Endodermal cell (in vitro differentiated cells): ENCODE measurements around the gene MSH3. TPM values are rescaled to one million over a fixed set of nuclear protein-coding genes. Genes with fewer than 3 reads are reported as not detected.

ENCODE experiments used
- DNase-seq: peaks from one replicate; pipeline ENCODE4 v3.0.0-alpha.2; 2017
- H3K27ac ChIP-seq: 2 replicates; pipeline ENCODE4 v1.5.1; 2013; ENCODE audit warnings: mild to moderate bottlenecking, low read depth, low read length, moderate library complexity
- H3K27me3 ChIP-seq: 2 replicates; pipeline ENCODE4 v1.6.1; 2013; ENCODE audit warnings: mild to moderate bottlenecking, low read length, moderate library complexity; ENCODE audit not compliant: insufficient read depth, control insufficient read depth, poor library complexity, severe bottlenecking
- H3K36me3 ChIP-seq: 2 replicates; pipeline ENCODE4 v1.7.0; 2013; ENCODE audit warnings: mild to moderate bottlenecking, low read length, moderate library complexity; ENCODE audit not compliant: control insufficient read depth, insufficient read depth
- H3K4me1 ChIP-seq: one replicate; pipeline ENCODE4 v1.7.0; 2013; ENCODE audit warnings: low read length; ENCODE audit not compliant: control insufficient read depth, insufficient read depth
- H3K4me3 ChIP-seq: 2 replicates; pipeline ENCODE4 v1.5.1; 2013; ENCODE audit warnings: mild to moderate bottlenecking, low read length, moderate library complexity
- H3K9ac ChIP-seq: 2 replicates; pipeline ENCODE4 v1.6.1; 2013; ENCODE audit warnings: mild to moderate bottlenecking, low read length, moderate library complexity; ENCODE audit not compliant: poor library complexity, severe bottlenecking; ENCODE audit errors: extremely low read depth
- H3K9me3 ChIP-seq: 2 replicates; pipeline ENCODE4 v1.6.1; 2013; ENCODE audit warnings: mild to moderate bottlenecking, low read length, moderate library complexity; ENCODE audit not compliant: control insufficient read depth
- H3K27ac Mint-ChIP-seq: 2 replicates; pipeline ENCODE4 v1.8.0; 2020; ENCODE audit warnings: mixed read lengths
- H3K27me3 Mint-ChIP-seq: 2 replicates; pipeline ENCODE4 v1.8.0; 2021; ENCODE audit warnings: mild to moderate bottlenecking, mixed read lengths; ENCODE audit not compliant: insufficient read depth
- H3K36me3 Mint-ChIP-seq: 2 replicates; pipeline ENCODE4 v1.8.0; 2020; ENCODE audit warnings: low read depth, mixed read lengths
- H3K4me1 Mint-ChIP-seq: 2 replicates; pipeline ENCODE4 v1.8.0; 2020; ENCODE audit warnings: mixed read lengths
- H3K4me3 Mint-ChIP-seq: 2 replicates; pipeline ENCODE4 v1.8.0; 2020; ENCODE audit warnings: mild to moderate bottlenecking, moderate library complexity, mixed read lengths
- H3K9me3 Mint-ChIP-seq: 2 replicates; pipeline ENCODE4 v1.8.0; 2020; ENCODE audit warnings: mild to moderate bottlenecking, mixed read lengths
- WGBS, 2 experiments: methylation state at CpG; one replicate each; pipeline versions ENCODE4 v1.1.5 to v1.1.7; 2013; ENCODE audit warnings: missing lambda C conversion rate in 2 of 2, mixed read lengths in 1 of 2; ENCODE audit not compliant: insufficient coverage in 1 of 2, insufficient read length in 1 of 2; 5-methylcytosine and 5-hydroxymethylcytosine counted together
- total RNA-seq, 2 donors: library from RNA; stranded (reverse); fragmentation: NEBNext Ultra II Directional in 1 of 2; extraction: Animal tissue kit (Norgen Biotek cat#: 25700) in 1 of 2; gene quantifications; 2 replicates in 1 of 2; 3 replicates in 1 of 2; pipeline ENCODE4 v1.2.1, GENCODE V29; 2021
- TF ChIP-seq, protein P1 (sequence below): fragments of 200-600 bp; sonication (generic); conservative IDR thresholded peaks from 2 replicates; pipeline ENCODE4 v1.5.0; 2021; ENCODE audit warnings: antibody characterized with exemption, mild to moderate bottlenecking

Gene MSH3
- total RNA-seq, 2 donors from 2014 or later, result 17.3 to 25.2 TPM

DNA sequence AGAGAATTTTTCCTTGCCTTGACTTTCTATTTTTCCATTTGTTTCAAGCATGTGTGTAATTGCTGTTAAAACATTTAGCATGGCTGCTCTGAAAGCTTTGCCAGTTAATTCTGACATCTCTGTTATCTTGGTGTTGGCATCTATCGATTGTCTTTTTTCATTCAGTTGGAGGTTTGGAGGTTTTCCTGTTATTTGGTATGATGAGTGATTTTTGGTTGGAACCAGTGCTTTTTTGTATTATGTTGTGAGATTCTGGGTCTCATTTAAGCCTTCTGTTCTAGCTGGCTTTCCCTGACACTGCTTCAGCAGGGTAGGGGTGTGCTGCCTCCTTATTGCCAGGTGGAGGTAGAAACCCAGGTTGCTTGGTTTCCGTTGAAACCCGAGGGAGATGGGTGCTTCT lies 41.2 kb downstream of the MSH3 start:
- TF ChIP-seq, protein P1, sequence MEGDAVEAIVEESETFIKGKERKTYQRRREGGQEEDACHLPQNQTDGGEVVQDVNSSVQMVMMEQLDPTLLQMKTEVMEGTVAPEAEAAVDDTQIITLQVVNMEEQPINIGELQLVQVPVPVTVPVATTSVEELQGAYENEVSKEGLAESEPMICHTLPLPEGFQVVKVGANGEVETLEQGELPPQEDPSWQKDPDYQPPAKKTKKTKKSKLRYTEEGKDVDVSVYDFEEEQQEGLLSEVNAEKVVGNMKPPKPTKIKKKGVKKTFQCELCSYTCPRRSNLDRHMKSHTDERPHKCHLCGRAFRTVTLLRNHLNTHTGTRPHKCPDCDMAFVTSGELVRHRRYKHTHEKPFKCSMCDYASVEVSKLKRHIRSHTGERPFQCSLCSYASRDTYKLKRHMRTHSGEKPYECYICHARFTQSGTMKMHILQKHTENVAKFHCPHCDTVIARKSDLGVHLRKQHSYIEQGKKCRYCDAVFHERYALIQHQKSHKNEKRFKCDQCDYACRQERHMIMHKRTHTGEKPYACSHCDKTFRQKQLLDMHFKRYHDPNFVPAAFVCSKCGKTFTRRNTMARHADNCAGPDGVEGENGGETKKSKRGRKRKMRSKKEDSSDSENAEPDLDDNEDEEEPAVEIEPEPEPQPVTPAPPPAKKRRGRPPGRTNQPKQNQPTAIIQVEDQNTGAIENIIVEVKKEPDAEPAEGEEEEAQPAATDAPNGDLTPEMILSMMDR, result no peak
- no peaks in the 10 kb centered on the region for H3K27me3 Mint-ChIP-seq
- H3K4me3 Mint-ChIP-seq, result no peak overlapping the region
- Histone ChIP-seq H3K27ac (no peak overlapping the region), H3K9me3 (no peaks in the 10 kb centered on the region), H3K9ac (no peak overlapping the region), H3K36me3 (peaks cover 9% of the 10 kb centered on the region), H3K4me3 (no peak overlapping the region), H3K4me1 (no peaks in the 10 kb centered on the region), H3K27me3 (no peaks in the 10 kb centered on the region)
- 96 to 100% methylated on average over 3 of the region's 3 CpGs for WGBS, 2 experiments
- no peak overlapping the region for H3K27ac Mint-ChIP-seq
- H3K36me3 Mint-ChIP-seq, result peaks cover 3% of the 10 kb centered on the region
- H3K4me1 Mint-ChIP-seq, result no peaks in the 10 kb centered on the region
- DNase-seq, result no peak
- no peaks in the 10 kb centered on the region for H3K9me3 Mint-ChIP-seq

- no peak overlapping the region for H3K9ac ChIP-seq
- Mint-ChIP-seq H3K4me3 (no peak overlapping the region), H3K27me3 (no peaks in the 10 kb centered on the region), H3K36me3 (peaks cover 3% of the 10 kb centered on the region), H3K9me3 (no peaks in the 10 kb centered on the region), H3K4me1 (peaks cover 1% of the 10 kb centered on the region), H3K27ac (no peak overlapping the region)
- 94% methylated on average over 2 of the region's 3 CpGs; no CpG with 5 or more reads in 1 of the 2 experiments for WGBS, 2 experiments
- no peak for DNase-seq
- H3K4me1 ChIP-seq, result no peaks in the 10 kb centered on the region
- no peak overlapping the region for H3K4me3 ChIP-seq
- H3K36me3 ChIP-seq, result peaks cover 9% of the 10 kb centered on the region
- no peaks in the 10 kb centered on the region for H3K27me3 ChIP-seq
- H3K27ac ChIP-seq, result no peak overlapping the region
- no peaks in the 10 kb centered on the region for H3K9me3 ChIP-seq
- TF ChIP-seq, protein P1, result no peak
These were observed 42.0 kb downstream of the MSH3 start for GRCh38 chr5:80696450-80696849.

DNA sequence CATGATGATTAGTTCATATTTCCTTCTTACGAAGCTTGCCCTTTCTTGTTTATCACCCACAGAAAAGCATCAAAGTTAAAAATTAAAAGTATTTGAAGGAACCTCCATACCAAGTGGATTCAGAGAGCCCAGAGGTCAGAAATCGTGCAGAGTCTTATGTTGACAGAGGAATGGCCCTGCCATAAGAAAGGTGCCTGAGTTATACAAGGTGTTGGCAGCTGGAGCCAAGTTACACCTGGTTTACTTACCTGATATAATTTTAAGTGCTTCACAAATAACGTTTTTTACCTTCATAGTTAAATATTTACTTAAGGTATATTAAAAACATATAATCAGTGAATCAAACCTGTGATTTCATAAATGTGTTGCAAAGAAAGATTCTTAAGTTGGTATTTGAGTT lies 42.6 kb downstream of the MSH3 start:
- Mint-ChIP-seq H3K9me3 (no peaks in the 10 kb centered on the region), H3K27me3 (no peaks in the 10 kb centered on the region), H3K4me3 (no peak overlapping the region), H3K27ac (no peak overlapping the region), H3K4me1 (peaks cover 5% of the 10 kb centered on the region), H3K36me3 (peaks cover 3% of the 10 kb centered on the region)
- Histone ChIP-seq H3K27me3 (no peaks in the 10 kb centered on the region), H3K4me1 (peaks cover 2% of the 10 kb centered on the region), H3K36me3 (peaks cover 9% of the 10 kb centered on the region), H3K9ac (no peak overlapping the region), H3K27ac (no peak overlapping the region), H3K9me3 (no peaks in the 10 kb centered on the region), H3K4me3 (no peak overlapping the region)
- 93 to 100% methylated on average over 1 to 2 of the region's 3 CpGs for WGBS, 2 experiments
- no peak for DNase-seq
- TF ChIP-seq, protein P1, result no peak
